22Rv1 (cell line): ENCODE results near the gene OR2T10.
"Not testable (repeated sequence)": the region's sequence is repeated elsewhere in the genome, so short reads cannot be mapped to it uniquely, and the experiment has no call there.

Experiments
- ZFX ChIP-seq: fragments of 450-650 bp; IDR thresholded peaks from 2 replicates; pipeline ENCODE4 v1.6.1; 2017; ENCODE audit warnings: antibody characterized with exemption, borderline replicate concordance
- TF ChIP-seq, protein P1 (sequence below): fragments of 450-650 bp; IDR thresholded peaks from 2 replicates; pipeline ENCODE4 v1.5.1; 2017; ENCODE audit warnings: mild to moderate bottlenecking

DNA sequence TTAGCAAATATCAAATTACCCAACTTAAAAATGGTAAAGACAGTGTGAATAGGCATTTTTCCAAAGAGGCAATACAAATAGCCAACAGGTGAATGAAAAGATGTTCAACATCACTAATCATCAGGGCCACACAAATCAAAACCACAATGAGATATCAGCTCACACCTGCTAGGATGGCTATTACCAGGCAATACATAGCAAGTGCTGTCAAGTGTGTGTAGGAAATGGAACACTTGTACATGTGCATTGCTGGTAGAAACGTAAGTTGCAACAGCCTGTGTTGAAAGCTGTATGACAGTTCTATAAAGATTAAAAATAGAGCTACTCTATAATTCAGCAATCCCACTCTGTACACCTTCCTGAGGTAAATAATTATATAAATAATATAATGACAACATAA, 25.5 kb downstream of the OR2T10 start:
- TF ChIP-seq, protein P1, sequence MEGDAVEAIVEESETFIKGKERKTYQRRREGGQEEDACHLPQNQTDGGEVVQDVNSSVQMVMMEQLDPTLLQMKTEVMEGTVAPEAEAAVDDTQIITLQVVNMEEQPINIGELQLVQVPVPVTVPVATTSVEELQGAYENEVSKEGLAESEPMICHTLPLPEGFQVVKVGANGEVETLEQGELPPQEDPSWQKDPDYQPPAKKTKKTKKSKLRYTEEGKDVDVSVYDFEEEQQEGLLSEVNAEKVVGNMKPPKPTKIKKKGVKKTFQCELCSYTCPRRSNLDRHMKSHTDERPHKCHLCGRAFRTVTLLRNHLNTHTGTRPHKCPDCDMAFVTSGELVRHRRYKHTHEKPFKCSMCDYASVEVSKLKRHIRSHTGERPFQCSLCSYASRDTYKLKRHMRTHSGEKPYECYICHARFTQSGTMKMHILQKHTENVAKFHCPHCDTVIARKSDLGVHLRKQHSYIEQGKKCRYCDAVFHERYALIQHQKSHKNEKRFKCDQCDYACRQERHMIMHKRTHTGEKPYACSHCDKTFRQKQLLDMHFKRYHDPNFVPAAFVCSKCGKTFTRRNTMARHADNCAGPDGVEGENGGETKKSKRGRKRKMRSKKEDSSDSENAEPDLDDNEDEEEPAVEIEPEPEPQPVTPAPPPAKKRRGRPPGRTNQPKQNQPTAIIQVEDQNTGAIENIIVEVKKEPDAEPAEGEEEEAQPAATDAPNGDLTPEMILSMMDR, result not testable (repeated sequence)
- TF ChIP-seq ZFX, result not testable (repeated sequence)
